Neutrophil (primary cell): ENCODE results near the gene ERVMER34-1.

Experiments
- H3K27ac ChIP-seq: fragments of 200-600 bp; sonication (generic); 2 replicates; pipeline ENCODE4 v1.5.1; 2016; ENCODE audit warnings: mild to moderate bottlenecking, moderate library complexity
- H3K27me3 ChIP-seq: fragments of 200-600 bp; sonication (generic); 2 replicates; pipeline ENCODE4 v1.6.0; 2016; ENCODE audit warnings: mild to moderate bottlenecking
- H3K36me3 ChIP-seq: fragments of 200-600 bp; sonication (generic); 2 replicates; pipeline ENCODE4 v1.5.1; 2017
- H3K4me1 ChIP-seq, 2 experiments: fragments of 200-600 bp in 1 of 2; sonication (generic) in 1 of 2; 1 replicate in 1 of 2; 2 replicates in 1 of 2; pipeline versions ENCODE4 v1.5.1 to v1.6.1; 2013 to 2016; ENCODE audit warnings: low read depth in 1 of 2, low read length in 1 of 2, mild to moderate bottlenecking in 1 of 2, moderate library complexity in 1 of 2; ENCODE audit not compliant: control insufficient read depth in 1 of 2, insufficient read depth in 1 of 2
- H3K4me3 ChIP-seq, 2 experiments: fragments of 200-600 bp in 1 of 2; sonication (generic) in 1 of 2; 1 replicate in 1 of 2; 2 replicates in 1 of 2; pipeline ENCODE4 v1.5.1; 2013 to 2016; ENCODE audit warnings: low read depth in 1 of 2, low read length in 1 of 2, mild to moderate bottlenecking in 1 of 2, moderate library complexity in 1 of 2
- H3K9me3 ChIP-seq: fragments of 200-600 bp; sonication (generic); 2 replicates; pipeline ENCODE4 v1.5.1; 2016
- CTCF ChIP-seq: fragments of 200-600 bp; sonication (generic); IDR thresholded peaks from 2 replicates; pipeline ENCODE4 v1.5.1; 2016; ENCODE audit warnings: antibody characterized with exemption

Gene ERVMER34-1

GRCh38 chr4:52718123-52718522 is 33.1 kb downstream of the ERVMER34-1 start:
- Histone ChIP-seq H3K36me3 (no peaks in the 10 kb centered on the region), H3K9me3 (no peaks in the 10 kb centered on the region), H3K4me3 (no peak overlapping the region), H3K4me1 (peaks cover 9 to 13% of the 10 kb centered on the region in 2 experiments), H3K27me3 (peaks cover 4% of the 10 kb centered on the region), H3K27ac (no peak overlapping the region)
- TF ChIP-seq CTCF: no peak

GRCh38 chr4:52716364-52717151 is 34.7 kb downstream of the ERVMER34-1 start:
- Histone ChIP-seq H3K36me3 (no peaks in the 10 kb centered on the region), H3K9me3 (no peaks in the 10 kb centered on the region), H3K27me3 (peaks cover 20% of the 10 kb centered on the region), H3K27ac (no peak overlapping the region), H3K4me1 (peaks cover 7 to 8% of the 10 kb centered on the region in 2 experiments), H3K4me3 (no peak overlapping the region)
- no peak for TF ChIP-seq CTCF

- H3K4me3 ChIP-seq: no peak overlapping the region
- no peaks in the 10 kb centered on the region for H3K36me3 ChIP-seq
- no peak for TF ChIP-seq CTCF
These were observed 35.3 kb downstream of the ERVMER34-1 start for GRCh38 chr4:52715914-52716313.

GRCh38 chr4:52715255-52715897 is 35.8 kb downstream of the ERVMER34-1 start:
- H3K4me3 ChIP-seq: no peak overlapping the region
- peaks cover 32% of the 10 kb centered on the region for H3K27me3 ChIP-seq
- H3K9me3 ChIP-seq: no peaks in the 10 kb centered on the region
- H3K4me1 ChIP-seq: peaks cover 7 to 8% of the 10 kb centered on the region in 2 experiments
- no peaks in the 10 kb centered on the region for H3K36me3 ChIP-seq
- TF ChIP-seq CTCF: no peak
- no peak overlapping the region for H3K27ac ChIP-seq

More at GRCh38 chr4:52715914-52716313, 35.3 kb downstream of the ERVMER34-1 start:
- no peaks in the 10 kb centered on the region for H3K9me3 ChIP-seq
- peaks cover 26% of the 10 kb centered on the region for H3K27me3 ChIP-seq
- peaks cover 7 to 8% of the 10 kb centered on the region in 2 experiments for H3K4me1 ChIP-seq
- no peak overlapping the region for H3K27ac ChIP-seq

DNA sequence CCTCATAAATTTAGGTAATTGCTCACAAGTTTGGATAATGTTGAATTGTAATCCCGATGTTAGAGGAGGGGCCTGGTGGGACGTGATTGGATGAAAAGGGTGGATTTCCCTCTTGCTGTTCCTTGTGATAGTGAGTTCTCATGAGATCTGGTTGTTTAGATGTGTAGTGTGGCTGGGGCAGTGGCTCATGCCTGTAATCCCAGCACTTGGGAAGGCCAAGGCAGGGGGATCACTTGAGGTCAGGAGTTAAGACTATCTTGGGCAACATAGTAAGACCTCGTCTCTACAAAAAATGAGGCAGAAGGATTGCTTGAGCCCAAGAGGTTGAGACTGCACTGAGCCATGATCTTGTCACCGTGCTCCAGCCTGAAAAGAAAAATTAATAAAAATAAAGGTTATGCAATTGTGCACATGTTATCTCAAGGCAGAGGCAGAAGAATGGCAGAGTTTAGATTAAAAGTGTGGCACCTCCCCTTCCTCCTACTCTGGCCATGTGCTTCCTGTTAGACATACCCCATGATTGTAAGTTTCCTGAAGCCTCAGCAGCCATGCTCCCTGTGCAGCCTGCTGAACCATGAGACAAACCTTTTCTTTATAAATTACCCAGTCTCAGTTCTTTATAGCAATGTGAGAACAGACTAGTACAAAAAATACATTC is 36.5 kb downstream of the ERVMER34-1 start:
- Histone ChIP-seq H3K4me3 (no peak overlapping the region), H3K36me3 (no peaks in the 10 kb centered on the region), H3K4me1 (peaks cover 7 to 8% of the 10 kb centered on the region in 2 experiments), H3K27ac (no peak overlapping the region), H3K9me3 (no peaks in the 10 kb centered on the region), H3K27me3 (peaks cover 33% of the 10 kb centered on the region)
- TF ChIP-seq CTCF: no peak
